Cerebellar nuclear complex (tissue), 1 donor: ENCODE data around the gene RASL12.

Experiments
- DNase-seq, 2 experiments: peaks; one replicate each; lab custom pipeline; 2025; lab: John Stamatoyannopoulos, UW

The RASL12 gene

DNA sequence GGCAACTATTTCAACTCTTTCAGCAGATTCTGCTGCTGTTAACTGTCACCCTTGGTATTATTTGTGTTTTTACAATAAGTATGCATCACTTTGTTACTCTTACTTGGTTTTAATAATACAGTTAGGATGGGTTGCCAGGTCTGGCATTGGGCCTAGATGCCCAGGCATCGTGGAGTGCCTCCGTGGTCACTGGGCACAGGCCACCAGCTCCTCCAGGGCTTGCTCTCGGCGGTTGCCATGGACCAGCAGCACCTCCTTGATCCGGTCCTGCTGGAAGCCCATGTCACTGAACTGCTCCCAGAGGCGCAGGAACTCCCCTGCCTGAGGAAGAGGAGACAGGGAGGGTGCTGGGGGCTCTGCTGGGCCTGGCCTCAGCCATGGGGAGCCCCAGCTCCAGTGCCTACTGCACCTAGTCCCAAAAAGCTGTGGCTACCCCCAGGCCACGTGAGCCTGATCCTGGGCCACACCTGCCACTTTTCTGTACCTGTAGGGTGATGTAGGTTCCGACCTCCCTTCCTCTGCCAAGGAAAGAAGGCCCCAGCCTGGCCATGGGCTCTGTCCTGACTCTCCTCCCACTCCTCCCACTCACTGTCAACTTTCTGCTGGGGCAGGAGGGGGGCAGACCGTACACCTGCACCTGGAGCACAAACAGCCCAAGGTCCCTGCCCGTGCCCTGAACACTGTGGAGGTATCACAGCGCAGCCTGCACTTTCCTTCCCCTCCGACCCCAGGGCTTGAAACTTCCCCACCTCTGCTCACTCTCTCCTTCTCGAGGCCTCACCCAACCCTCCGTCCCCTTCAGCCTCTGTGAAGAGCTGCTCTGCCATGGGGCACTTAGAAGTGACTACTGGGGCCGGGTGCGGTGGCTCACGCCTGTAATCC, 25.4 kb upstream of the RASL12 start:
- no peak for DNase-seq

- no peak for DNase-seq
Observed at GRCh38 chr15:65091946-65092770, 24.4 kb upstream of the RASL12 start.

DNA sequence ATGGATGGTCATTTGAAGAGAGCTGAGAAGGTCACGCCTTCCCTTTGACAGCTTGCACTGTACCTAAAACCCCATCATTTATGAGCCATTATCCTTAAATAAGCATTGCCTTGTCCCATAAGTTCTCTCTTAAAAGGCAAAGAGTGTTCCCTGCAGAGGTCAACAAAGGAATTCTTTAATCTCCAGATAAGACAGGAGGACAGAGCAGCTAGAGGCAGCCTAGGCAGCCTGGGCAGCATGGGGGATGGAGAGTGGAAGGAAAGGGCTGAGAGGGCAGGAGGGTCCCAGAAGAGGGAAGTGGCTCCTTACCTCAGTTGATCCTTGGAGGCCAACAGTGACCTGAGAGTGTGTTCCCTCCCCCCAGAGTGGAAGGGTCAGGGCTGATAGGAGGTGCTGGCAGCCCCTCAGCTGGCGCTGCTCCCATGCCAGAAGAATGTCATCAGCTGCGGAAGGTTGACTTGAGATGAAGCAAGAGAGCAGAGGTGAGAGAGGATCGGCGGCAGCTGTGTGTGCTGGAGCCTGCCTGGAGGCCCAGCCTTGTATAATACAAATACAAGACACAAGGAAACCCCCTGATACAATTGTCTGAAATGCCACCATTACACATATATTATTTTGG, 21.5 kb upstream of the RASL12 start:
- no peak for DNase-seq

GRCh38 chr15:65088643-65089021, 20.8 kb upstream of the RASL12 start:
- no peak for DNase-seq

- DNase-seq = no peak
Observed at GRCh38 chr15:65087873-65088642, 20.3 kb upstream of the RASL12 start.

GRCh38 chr15:65087411-65087810, 19.6 kb upstream of the RASL12 start:
- no peak for DNase-seq

DNA sequence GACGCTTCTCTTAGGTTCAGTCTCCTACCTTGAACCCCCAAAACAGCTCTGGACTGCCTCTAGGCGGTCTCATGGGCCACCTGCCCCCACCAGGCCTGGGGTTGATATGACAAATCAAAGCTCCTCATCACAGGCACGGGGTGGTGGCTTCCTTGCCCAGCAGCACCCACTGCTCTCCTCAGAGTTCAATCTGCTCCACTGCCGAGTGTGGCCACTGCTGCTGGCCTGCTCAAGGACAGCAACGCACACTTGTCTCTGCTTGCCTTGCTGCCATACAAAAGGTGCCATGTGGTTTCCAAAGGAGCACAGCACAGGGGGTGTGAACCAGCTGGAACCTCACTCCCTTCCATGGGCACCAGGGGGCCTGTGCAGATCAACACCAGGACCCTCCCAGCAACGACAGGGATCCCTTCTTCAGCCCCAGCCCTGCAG, 18.9 kb upstream of the RASL12 start:
- DNase-seq = no peak

- DNase-seq = no peak
Observed at GRCh38 chr15:65085990-65086679, 18.3 kb upstream of the RASL12 start.

DNA sequence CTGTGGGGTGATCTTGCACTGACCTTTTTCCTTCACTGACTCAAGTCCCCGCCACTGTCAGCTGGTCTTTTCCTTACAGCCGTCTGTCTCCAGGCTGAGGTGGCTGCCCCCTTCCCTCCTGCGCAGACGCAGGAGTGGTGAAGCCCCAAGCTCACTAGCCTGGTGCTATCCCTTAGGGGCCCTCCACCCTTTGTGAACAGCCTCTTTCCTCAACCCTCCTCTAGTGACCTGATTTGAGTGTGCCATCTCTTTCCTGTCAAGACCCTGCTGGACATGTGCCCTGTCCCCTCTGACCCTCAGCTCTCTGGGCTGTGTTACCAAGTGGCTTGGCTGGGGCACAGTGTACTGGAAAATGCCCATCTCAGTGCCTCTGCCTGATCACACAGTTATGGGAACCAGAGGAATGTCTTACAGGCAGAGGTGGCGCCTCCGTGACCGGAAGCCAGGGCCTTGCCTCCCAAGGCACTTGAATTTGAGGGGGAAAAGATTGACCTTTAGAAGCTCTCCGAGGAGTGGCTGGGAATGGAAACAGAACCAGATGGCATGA, 17.5 kb upstream of the RASL12 start:
- DNase-seq = no peak

GRCh38 chr15:65084500-65085206, 16.9 kb upstream of the RASL12 start:
- DNase-seq = no peak

DNA sequence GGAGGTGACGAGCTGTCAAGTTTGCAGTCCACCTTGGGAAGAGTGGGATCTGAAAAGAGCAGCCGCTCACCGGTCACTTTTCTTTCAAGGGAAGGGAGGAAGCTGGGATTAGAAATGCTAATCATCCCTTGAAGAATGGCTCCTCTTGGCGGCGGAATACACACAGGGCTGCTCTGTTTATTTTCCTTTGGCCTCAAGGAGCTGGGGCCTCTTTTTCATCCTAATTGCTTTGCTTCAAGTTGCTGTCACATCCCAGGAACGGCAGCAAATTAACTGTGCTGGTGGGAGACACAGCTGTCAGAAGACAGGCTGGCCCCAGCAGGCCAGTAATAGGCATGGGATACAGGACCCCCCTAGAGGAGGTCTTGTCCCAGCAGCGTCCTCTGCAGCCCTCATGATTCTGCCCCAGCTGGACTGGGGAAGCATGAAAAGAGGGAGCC, 15.5 kb upstream of the RASL12 start:
- DNase-seq = no peak

DNA sequence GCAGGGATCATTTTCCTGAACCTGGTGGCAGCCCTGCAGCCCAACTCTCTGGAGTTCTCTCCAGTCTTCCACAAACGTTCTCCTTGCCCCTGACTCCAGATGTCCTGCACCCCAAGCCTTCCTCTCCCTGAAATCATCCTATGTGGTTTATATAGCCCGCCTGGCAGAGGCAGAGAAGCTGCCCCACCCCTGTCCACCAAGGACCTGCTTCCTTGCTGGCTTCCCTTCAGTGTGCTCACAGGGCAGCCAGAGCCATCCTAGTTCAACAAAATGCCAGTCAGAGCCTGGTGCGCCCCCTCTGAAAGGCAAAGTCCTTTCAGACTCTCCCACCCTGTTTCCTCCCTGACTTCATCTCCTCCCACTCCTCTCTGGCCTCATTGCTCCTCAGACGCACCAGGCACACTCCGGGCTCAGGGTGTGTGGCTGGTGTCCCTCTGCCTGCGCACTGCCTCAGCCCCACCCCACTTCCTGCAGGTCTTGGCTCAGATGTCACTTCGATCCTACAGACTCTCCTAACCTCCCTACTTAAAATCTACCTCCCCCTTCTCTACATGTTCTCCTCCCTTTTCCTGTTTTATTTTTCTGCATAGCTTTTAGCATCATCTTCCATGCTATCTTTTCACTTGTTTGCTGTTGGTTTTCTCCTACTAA, 14.6 kb upstream of the RASL12 start:
- DNase-seq = no peak

DNA sequence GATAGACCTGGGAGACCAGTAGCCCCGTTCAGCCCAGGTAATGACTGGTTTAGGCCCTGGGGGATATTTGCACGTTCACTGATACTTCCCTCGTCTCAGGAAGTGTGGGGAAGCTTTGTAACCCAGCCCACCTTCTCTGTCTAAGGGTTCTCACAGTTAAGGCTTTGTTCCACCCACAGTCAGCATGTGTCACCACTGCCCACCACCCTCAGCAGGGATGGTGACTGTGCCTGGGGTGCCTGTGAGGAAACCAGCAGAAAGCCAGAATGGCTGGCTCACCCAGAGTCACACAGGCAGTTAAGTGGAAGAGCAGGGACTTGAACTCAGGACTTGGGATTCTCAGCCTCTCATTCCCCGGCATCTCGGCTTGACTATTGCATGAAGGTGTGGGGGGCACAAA, 14.0 kb upstream of the RASL12 start:
- DNase-seq = no peak

DNA sequence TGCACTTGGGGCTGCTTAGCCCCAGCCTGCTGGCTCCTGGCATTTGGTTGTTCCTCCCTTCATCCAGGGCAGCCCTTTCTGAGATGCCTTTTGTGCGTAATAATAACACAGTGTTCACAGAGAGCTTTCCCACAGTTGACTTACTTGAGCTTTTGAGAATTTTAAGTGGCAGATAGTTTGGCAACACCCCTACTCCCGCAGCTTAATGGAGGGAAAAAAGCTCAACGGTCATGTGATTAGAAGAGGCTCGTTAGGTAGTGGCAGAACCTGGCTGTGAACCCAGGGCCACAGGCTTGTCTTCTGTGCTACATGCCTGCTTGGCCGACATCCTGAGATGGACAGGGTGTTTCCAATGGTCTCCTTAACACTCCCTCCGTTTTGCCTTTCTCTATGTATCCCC, 13.5 kb upstream of the RASL12 start:
- DNase-seq = no peak

- no peak for DNase-seq
Observed at GRCh38 chr15:65079580-65079979, 11.8 kb upstream of the RASL12 start.

DNA sequence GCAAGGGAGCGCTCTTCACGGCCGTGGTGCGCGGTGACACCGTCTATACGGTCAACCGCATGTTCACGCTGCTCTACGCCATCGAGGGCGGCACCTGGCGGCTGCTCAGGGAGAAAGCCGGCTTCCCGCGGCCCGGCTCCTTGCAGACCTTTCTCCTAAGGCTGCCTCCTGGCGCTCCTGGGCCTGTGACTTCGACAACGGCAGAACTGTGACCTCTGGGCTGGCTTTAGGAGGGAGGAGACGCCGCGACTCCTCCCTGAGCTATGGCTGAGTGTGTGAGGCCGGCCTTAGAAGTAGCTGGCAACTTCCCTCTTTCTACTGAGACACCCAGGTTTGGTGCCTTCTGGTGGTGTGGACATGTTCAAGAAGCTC, 10.2 kb upstream of the RASL12 start:
- no peak for DNase-seq

DNA sequence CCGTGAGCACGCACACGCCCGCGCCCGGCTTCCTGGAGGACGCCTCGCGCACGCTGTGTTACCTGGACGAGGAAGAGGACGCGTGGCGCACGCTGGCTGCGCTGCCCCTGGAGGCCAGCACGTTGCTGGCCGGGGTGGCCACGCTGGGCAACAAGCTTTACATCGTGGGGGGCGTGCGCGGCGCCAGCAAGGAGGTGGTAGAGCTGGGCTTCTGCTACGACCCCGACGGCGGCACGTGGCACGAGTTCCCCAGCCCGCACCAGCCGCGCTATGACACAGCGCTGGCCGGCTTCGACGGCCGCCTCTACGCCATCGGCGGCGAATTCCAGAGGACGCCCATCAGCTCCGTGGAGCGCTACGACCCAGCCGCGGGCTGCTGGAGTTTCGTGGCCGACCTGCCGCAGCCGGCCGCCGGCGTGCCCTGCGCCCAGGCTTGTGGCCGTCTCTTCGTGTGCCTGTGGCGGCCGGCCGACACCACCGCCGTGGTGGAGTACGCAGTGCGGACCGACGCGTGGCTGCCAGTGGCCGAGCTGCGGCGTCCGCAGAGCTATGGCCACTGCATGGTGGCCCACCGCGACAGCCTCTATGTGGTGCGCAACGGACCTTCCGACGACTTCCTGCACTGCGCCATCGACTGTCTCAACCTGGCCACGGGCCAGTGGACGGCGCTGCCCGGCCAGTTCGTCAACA, 9.6 kb upstream of the RASL12 start:
- no peak for DNase-seq

GRCh38 chr15:65076486-65077290, 8.9 kb upstream of the RASL12 start, which contains the start of gene KBTBD13:
KBTBD13 (plus strand) TSS chr15:65076746; CDS start chr15:65076816, 70 bp downstream.
- DNase-seq = no peak
